Body of pancreas (tissue), 4 donors: ENCODE measurements around the gene CCDC87. TPM values are rescaled to one million over a fixed set of nuclear protein-coding genes. Genes with fewer than 3 reads are reported as not detected.
"Not testable (repeated sequence)": the region's sequence is repeated elsewhere in the genome, so short reads cannot be mapped to it uniquely, and the experiment has no call there.

Experiments used
- ATAC-seq: fragments of 150-250 bp; one replicate; pipeline ENCODE4 v1.9.1; 2016
- DNase-seq, 4 donors: peaks; one replicate each; pipeline ENCODE4 v3.0.0-alpha.2; 2019
- H3K27ac ChIP-seq, 4 donors: fragments of 200-600 bp; sonication (generic); 1 replicate in 3 of 4; 2 replicates in 1 of 4; pipeline versions ENCODE4 v1.5.1 to v1.6.1; 2016 to 2019; ENCODE audit warnings: mild to moderate bottlenecking in 1 of 4, mixed read lengths in 1 of 4, moderate library complexity in 1 of 4
- H3K27me3 ChIP-seq, 2 donors: fragments of 200-600 bp; sonication (generic); one replicate each; pipeline ENCODE4 v1.6.0; 2016; ENCODE audit warnings: mild to moderate bottlenecking in 1 of 2
- H3K36me3 ChIP-seq, 2 donors: fragments of 200-600 bp; sonication (generic); replicated peaks in 1 of 2; 2 replicates each; pipeline ENCODE4 v1.5.1; 2016; ENCODE audit warnings: low read depth in 2 of 2; ENCODE audit not compliant: insufficient read depth in 1 of 2
- H3K4me1 ChIP-seq: fragments of 200-600 bp; sonication (generic); one replicate; pipeline ENCODE4 v1.6.0; 2016
- H3K4me3 ChIP-seq, 2 donors: fragments of 200-600 bp; sonication (generic); 1 replicate in 1 of 2; 2 replicates in 1 of 2; pipeline ENCODE4 v1.5.1; 2016 to 2019
- H3K9me3 ChIP-seq, 3 donors: fragments of 200-600 bp; sonication (generic); 1 replicate in 2 of 3; 2 replicates in 1 of 3; pipeline ENCODE4 v1.5.1; 2016
- CTCF ChIP-seq, 7 experiments: fragments of 450-650 bp in 4 of 7; fragments of 200-600 bp in 3 of 7; sonication (generic) in 3 of 7; IDR thresholded peaks; one replicate each; pipeline ENCODE4 v1.5.1; 2016 to 2019; ENCODE audit warnings: antibody characterized with exemption in 7 of 7
- POLR2A ChIP-seq, 3 donors: fragments of 450-650 bp; IDR thresholded peaks; one replicate each; pipeline ENCODE4 v1.6.1; 2016; ENCODE audit warnings: antibody characterized with exemption in 3 of 3, mild to moderate bottlenecking in 2 of 3
- WGBS, 2 donors: methylation state at CpG; one replicate each; pipeline ENCODE4 v1.1.5; 2017; 5-methylcytosine and 5-hydroxymethylcytosine counted together
- intact Hi-C: fragments of 100-400 bp; cut with DNase I; formaldehyde crosslinking; loops from one replicate; pipeline ENCODE4 v1.15.1; 2023
- small RNA-seq: library from RNA; depleted of rRNA; stranded (forward); fragments of <200 nt; gene quantifications from one replicate; pipeline ENCODE3, GENCODE V24; 2016
- total RNA-seq, 2 donors: library from RNA; depleted of rRNA; stranded (reverse); fragments of >200 nt; gene quantifications; one replicate each; pipeline ENCODE4 v1.1.0, GENCODE V29; 2016

CCDC87 gene
- total RNA-seq, 2 donors from 2014 or later: under 0.01 TPM; not detected in 1

GRCh38 chr11:66543263-66544107 is 49.4 kb downstream of the CCDC87 start:
- Histone ChIP-seq H3K27ac (no peak overlapping the region), H3K4me1 (peaks cover 21% of the 10 kb centered on the region), H3K4me3 (no peak overlapping the region), H3K9me3 (no peaks in the 10 kb centered on the region), H3K36me3 (peaks cover 0 to 8% of the 10 kb centered on the region in 2 donors), H3K27me3 (no peaks in the 10 kb centered on the region)
- TF ChIP-seq POLR2A (IDR thresholded peaks at IDR 0.05) (no peak), CTCF (IDR thresholded peaks at IDR 0.05) (peak in 1 of 7 experiments; percentile 6)
- DNase-seq (peak in 3 of 4 donors; percentile 24 to 36 (median 28)), ATAC-seq (no peak)
- intact Hi-C loops: no loop called here
- WGBS, 2 donors: 48 to 88% methylated on average over 7 to 26 of the region's 26 CpGs

- TF ChIP-seq POLR2A (IDR thresholded peaks at IDR 0.05) (no peak), CTCF (IDR thresholded peaks at IDR 0.05) (no peak)
- no peak overlapping the region for H3K27ac ChIP-seq
- DNase-seq (no peak), ATAC-seq (no peak)
- H3K36me3 ChIP-seq: peaks cover 0 to 8% of the 10 kb centered on the region in 2 donors
- no peaks in the 10 kb centered on the region for H3K27me3 ChIP-seq
- peaks cover 21% of the 10 kb centered on the region for H3K4me1 ChIP-seq
- no peak overlapping the region for H3K4me3 ChIP-seq
- no peaks in the 10 kb centered on the region for H3K9me3 ChIP-seq
- intact Hi-C loops: no loop called here
- 87 to 88% methylated on average over 10 of the region's 10 CpGs for WGBS, 2 donors
Measured at GRCh38 chr11:66542362-66542761, 50.5 kb downstream of the CCDC87 start.

GRCh38 chr11:66541892-66542291 is 51.0 kb downstream of the CCDC87 start:
- no peak overlapping the region for H3K4me3 ChIP-seq
- peaks cover 0 to 8% of the 10 kb centered on the region in 2 donors for H3K36me3 ChIP-seq
- TF ChIP-seq CTCF (IDR thresholded peaks at IDR 0.05) (no peak), POLR2A (IDR thresholded peaks at IDR 0.05) (no peak)
- ATAC-seq (no peak), DNase-seq (no peak)
- no peak overlapping the region for H3K27ac ChIP-seq
- no peaks in the 10 kb centered on the region for H3K9me3 ChIP-seq
- intact Hi-C loops: no loop called here
- 86 to 92% methylated on average over 4 of the region's 4 CpGs for WGBS, 2 donors
- no peaks in the 10 kb centered on the region for H3K27me3 ChIP-seq
- H3K4me1 ChIP-seq: peaks cover 21% of the 10 kb centered on the region

- H3K9me3 ChIP-seq, ATAC-seq, intact Hi-C loops, DNase-seq, H3K27me3 ChIP-seq, H3K4me3 ChIP-seq, H3K27ac ChIP-seq, H3K36me3 ChIP-seq: not testable (repeated sequence)
- WGBS, 2 donors: 78 to 86% methylated on average over 8 of the region's 8 CpGs
- peaks cover 14% of the 10 kb centered on the region for H3K4me1 ChIP-seq
Measured at GRCh38 chr11:66540598-66540997, 52.3 kb downstream of the CCDC87 start.

Small RNAs within 50 kb of the gene (small RNA-seq; reads per million reads assigned to genes)
- gene RNU4-39P: not detected

Other genes starting within 250 kb of the CCDC87 start
- gene BRMS1, start 248.0 kb downstream of the CCDC87 start, total RNA-seq: 10 to 100 TPM; 19.4 to 23.1 TPM
- gene B4GAT1, start 245.4 kb downstream of the CCDC87 start, total RNA-seq: 10 to 100 TPM; 17.8 to 20.8 TPM
- 10 to 100 TPM in 1 of 2 donors, 1 to 10 TPM in 1; 5.4 to 14.2 TPM for gene SLC29A2, start 221.3 kb downstream of the CCDC87 start, total RNA-seq
- gene NPAS4, start 172.0 kb downstream of the CCDC87 start, total RNA-seq: not detected
- gene MRPL11, start 154.2 kb downstream of the CCDC87 start, total RNA-seq: 10 to 100 TPM; 20.8 to 22.1 TPM
- 10 to 100 TPM in 1 of 2 donors, 1 to 10 TPM in 1; 7.6 to 10.9 TPM for gene PELI3, start 126.2 kb downstream of the CCDC87 start, total RNA-seq
- gene DPP3, start 112.6 kb downstream of the CCDC87 start, total RNA-seq: 10 to 100 TPM; 15.8 to 52.4 TPM
- 10 to 100 TPM; 49.0 to 58.0 TPM for gene BBS1, start 82.4 kb downstream of the CCDC87 start, total RNA-seq
- 10 to 100 TPM; 15.8 to 22.3 TPM for gene ZDHHC24, start 47.0 kb downstream of the CCDC87 start, total RNA-seq
- gene ACTN3, start 46.2 kb downstream of the CCDC87 start, total RNA-seq: not detected
- 10 to 100 TPM; 55.8 to 61.3 TPM for gene CTSF, start 24.5 kb downstream of the CCDC87 start, total RNA-seq
- gene CCS, start 122 bp upstream of the CCDC87 start, total RNA-seq: 10 to 100 TPM; 26.5 to 33.9 TPM
- gene RBM14, start 23.6 kb upstream of the CCDC87 start, total RNA-seq: 10 to 100 TPM; 29.8 to 37.6 TPM
- 10 to 100 TPM; 44.2 to 71.1 TPM for gene RBM4, start 45.6 kb upstream of the CCDC87 start, total RNA-seq
- gene RBM4B, start 84.8 kb upstream of the CCDC87 start, total RNA-seq: 10 to 100 TPM; 13.2 to 22.6 TPM
- 10 to 100 TPM; 40.0 to 52.1 TPM for gene SPTBN2, start 136.2 kb upstream of the CCDC87 start, total RNA-seq